Fibroblast of pulmonary artery (primary cell): Measurements from ENCODE around the gene TBCA.

Experiments used
- DNase-seq: peaks from one replicate; pipeline ENCODE4 v3.0.0-alpha.2; 2010; ENCODE audit warnings: low read depth
- H3K4me3 ChIP-seq: replicated peaks from 2 replicates; pipeline ENCODE4 v1.5.1; 2011; ENCODE audit warnings: low read depth, mild to moderate bottlenecking, control low read depth, low read length, moderate library complexity
- CTCF ChIP-seq: IDR thresholded peaks from 2 replicates; pipeline ENCODE4 v1.5.1; 2011; ENCODE audit warnings: mild to moderate bottlenecking, control low read depth, low read length, inconsistent platforms; ENCODE audit errors: missing control alignments

The TBCA gene

GRCh38 chr5:77775790-77776553 lies at the start of gene TBCA:
TBCA (minus strand) TSS chr5:77776339; CDS start chr5:77776257, 82 bp downstream.
- peak within 1 kb of the TSS; percentile 82 for H3K4me3 ChIP-seq
- DNase-seq, result peak; percentile 95
- no peak for TF ChIP-seq CTCF

- no peak overlapping the region for H3K4me3 ChIP-seq
- DNase-seq, result no peak
- no peak for TF ChIP-seq CTCF
Observed at GRCh38 chr5:77824981-77825380, 48.8 kb upstream of the TBCA start.

- H3K4me3 ChIP-seq, result no peak overlapping the region
- TF ChIP-seq CTCF, result no peak
- no peak for DNase-seq
Observed at GRCh38 chr5:77816686-77817085, 40.5 kb upstream of the TBCA start.

- TF ChIP-seq CTCF, result no peak
- H3K4me3 ChIP-seq, result no peak overlapping the region
- DNase-seq, result no peak
Observed at GRCh38 chr5:77812926-77813589, 36.9 kb upstream of the TBCA start.

GRCh38 chr5:77806213-77806843 lies 30.2 kb upstream of the TBCA start:
- peak overlapping the region; percentile 23 for H3K4me3 ChIP-seq
- TF ChIP-seq CTCF, result no peak
- peak; percentile 2 for DNase-seq

- TF ChIP-seq CTCF, result no peak
- DNase-seq, result no peak
- no peak overlapping the region for H3K4me3 ChIP-seq
Observed at GRCh38 chr5:77798456-77798855, 22.3 kb upstream of the TBCA start.
